ENCODE measurements around the gene TFR2. TPM values are rescaled to one million over a fixed set of nuclear protein-coding genes. Genes with fewer than 3 reads are reported as not detected.
A peak's percentile ranks its signal among the peaks of the same experiment; 100 is the strongest.

TFR2 gene
- total RNA-seq, 1 donor from 2014 or later: 0.41 TPM

DNA sequence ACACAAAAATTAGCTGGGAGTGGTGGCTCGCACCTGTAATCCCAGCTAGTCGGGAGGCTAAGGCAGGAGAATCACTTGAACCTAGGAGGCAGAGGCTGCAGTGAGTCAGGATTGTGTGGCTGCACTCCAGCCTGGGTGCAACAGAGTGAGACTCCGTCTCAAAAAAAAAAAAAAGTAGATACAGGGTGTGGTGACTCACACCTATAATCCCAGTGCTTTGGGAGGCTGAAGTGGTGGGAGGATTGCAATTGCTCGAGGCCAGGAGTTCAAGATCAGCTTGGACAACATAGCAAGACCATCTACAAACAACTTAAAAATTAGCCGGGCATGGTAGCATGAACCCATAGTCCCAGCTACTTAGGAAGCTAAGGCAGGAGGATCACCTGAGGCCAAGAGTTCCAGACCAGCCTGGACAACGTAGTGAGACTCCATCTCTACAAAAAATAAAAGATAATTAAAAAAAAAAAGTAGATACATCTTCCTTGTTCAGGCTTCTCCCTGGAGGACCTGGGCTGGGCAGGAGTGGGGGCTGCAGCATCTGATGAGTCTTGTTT lies 27.0 kb downstream of the TFR2 start:
- ATAC-seq: no peak
- intact Hi-C loops (cut with DNase I): loop anchor here (10.0 kb wide), 1 partner anchor 70 kb away; no protein-coding TSS in a partner anchor
- TF ChIP-seq, protein P1, sequence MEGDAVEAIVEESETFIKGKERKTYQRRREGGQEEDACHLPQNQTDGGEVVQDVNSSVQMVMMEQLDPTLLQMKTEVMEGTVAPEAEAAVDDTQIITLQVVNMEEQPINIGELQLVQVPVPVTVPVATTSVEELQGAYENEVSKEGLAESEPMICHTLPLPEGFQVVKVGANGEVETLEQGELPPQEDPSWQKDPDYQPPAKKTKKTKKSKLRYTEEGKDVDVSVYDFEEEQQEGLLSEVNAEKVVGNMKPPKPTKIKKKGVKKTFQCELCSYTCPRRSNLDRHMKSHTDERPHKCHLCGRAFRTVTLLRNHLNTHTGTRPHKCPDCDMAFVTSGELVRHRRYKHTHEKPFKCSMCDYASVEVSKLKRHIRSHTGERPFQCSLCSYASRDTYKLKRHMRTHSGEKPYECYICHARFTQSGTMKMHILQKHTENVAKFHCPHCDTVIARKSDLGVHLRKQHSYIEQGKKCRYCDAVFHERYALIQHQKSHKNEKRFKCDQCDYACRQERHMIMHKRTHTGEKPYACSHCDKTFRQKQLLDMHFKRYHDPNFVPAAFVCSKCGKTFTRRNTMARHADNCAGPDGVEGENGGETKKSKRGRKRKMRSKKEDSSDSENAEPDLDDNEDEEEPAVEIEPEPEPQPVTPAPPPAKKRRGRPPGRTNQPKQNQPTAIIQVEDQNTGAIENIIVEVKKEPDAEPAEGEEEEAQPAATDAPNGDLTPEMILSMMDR (IDR thresholded peaks at IDR 0.05): no peak
- Histone ChIP-seq H3K4me3 (no peak overlapping the region), H3K27ac (no peak overlapping the region), H3K4me1 (peaks cover 13% of the 10 kb centered on the region), H3K9me3 (no peaks in the 10 kb centered on the region), H3K27me3 (no peaks in the 10 kb centered on the region), H3K36me3 (no peaks in the 10 kb centered on the region)
- no peak for DNase-seq

DNA sequence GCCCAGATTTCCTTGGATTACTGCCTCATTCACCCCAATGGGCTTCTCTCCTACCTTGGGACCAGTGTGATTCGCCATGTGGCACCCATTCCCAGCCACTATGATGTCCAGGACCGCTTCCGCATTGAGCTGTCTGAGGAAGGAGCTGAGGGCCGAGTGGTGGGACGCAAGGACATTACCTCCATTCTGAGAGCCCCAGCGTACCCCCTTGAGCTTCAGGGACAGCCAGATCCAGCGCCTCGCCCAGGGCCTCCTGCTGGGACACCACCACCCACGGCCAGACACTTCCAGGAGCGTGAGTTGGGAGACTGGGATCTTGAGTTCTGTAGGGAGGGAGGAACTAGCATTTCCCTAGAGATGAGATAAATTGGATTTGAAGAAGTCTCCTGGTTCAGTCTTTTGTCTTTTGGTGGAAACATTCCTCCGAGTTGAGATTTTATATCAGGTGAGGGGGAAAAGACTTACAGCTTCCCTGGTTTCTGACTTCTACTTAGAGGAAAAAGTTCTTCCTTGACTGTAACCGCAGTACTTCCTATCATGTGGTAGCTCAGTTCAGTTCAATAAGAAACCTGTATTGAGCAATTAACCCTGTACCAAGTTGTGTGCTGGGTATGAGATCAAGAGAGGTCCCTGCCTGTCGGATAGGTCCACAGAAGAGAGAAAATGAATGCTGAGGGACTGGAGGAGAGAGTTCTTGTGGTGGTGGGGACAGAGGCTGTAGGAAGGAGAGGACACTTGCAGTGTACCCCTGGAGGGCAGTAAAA lies 27.8 kb downstream of the TFR2 start:
- Histone ChIP-seq H3K4me1 (peaks cover 13% of the 10 kb centered on the region), H3K36me3 (no peaks in the 10 kb centered on the region), H3K27ac (no peak overlapping the region), H3K9me3 (no peaks in the 10 kb centered on the region), H3K27me3 (no peaks in the 10 kb centered on the region), H3K4me3 (peak overlapping the region; percentile 78)
- intact Hi-C loops (cut with DNase I): loop anchor here (10.0 kb wide), 1 partner anchor 71 kb away; no protein-coding TSS in a partner anchor
- ATAC-seq: no peak
- DNase-seq: no peak
- TF ChIP-seq, protein P1 (IDR thresholded peaks at IDR 0.05): no peak

DNA sequence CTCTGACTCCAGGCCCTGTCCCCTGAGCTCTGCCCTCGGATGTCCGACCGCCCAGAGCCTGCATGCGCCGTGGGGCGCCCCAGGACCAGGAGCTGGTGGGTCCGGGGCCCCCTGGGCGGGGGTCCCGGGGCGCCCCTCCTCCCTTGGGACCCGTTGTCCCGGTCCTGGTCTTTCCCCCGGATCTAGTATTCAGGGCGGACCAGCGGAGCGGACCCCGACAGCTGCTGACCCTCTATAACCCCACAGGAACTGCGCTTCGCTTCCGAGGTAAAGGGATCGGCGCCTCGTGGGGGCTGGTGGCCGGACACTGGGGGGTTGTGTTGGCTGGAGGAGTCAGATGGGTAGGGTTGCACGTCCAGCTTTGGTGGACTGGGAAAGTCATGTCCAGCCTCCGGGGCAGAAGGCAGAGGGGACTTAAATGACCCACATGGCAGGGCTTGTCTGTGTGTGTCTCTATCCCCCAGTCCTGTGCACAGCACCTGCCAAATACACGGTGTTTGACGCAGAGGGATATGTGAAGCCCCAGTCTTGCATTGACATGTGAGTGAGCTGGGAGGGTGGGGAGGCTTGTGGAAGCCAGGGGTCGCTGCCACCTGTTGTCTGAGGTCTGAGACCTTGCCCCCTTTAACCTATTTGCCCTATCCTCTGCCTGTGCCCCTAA lies 28.5 kb downstream of the TFR2 start:
- TF ChIP-seq, protein P1 (IDR thresholded peaks at IDR 0.05): no peak
- peak overlapping the region; percentile 78 for H3K4me3 ChIP-seq
- no peaks in the 10 kb centered on the region for H3K36me3 ChIP-seq
- peak overlapping the region; percentile 95 for H3K27ac ChIP-seq
- intact Hi-C loops (cut with DNase I): loop anchor here (10.0 kb wide), 1 partner anchor 72 kb away; no protein-coding TSS in a partner anchor
- peaks cover 13% of the 10 kb centered on the region for H3K4me1 ChIP-seq
- no peaks in the 10 kb centered on the region for H3K9me3 ChIP-seq
- no peaks in the 10 kb centered on the region for H3K27me3 ChIP-seq
- ATAC-seq: no peak
- peak; percentile 69 for DNase-seq

DNA sequence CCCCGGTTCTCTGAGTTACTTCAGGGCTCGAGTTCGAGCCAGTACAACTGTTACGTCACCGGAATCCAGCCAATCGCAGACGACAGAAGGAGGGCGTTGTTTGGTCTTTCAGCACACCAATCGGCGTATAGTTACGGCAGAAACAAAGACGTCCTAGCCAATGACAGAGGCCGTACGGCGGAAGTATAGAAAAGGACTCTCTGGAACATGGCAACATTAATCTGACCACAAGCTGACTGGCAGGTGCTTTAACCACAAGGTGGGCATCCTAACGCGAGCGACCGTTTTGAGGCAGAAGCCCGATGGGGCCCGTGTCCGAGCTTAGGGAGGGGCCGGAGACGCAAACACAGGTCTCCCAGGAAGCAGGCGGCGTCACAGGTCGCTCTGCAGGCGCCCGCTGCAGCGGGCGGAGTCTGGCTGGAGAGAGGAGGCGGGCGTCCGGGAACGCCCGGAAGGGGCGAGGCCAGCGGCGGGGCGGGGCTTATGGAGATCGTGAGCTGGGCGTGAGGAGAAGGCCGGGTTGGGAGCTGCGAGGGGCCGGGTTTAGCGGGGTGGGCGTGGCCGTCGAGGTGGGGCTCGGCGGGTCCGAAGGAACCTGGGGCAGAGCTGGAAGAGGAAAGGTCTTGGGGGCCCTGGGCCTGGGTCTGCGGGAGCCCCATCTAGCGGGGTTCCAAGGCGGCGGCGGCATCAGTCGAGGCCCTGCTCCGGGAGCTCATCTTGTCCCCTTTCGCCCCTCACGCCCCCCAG lies 29.2 kb downstream of the TFR2 start, which contains the start of gene MOSPD3:
Gene MOSPD3 (plus strand): TSS at position 558 of the 747 bp plus-strand sequence. CDS start 252 bp downstream, outside the sequence.
- H3K9me3 ChIP-seq: no peaks in the 10 kb centered on the region
- intact Hi-C loops (cut with DNase I): loop anchor here (10.0 kb wide), 1 partner anchor 73 kb away; no protein-coding TSS in a partner anchor
- no peaks in the 10 kb centered on the region for H3K27me3 ChIP-seq
- peak; percentile 98 for ATAC-seq
- peak; percentile 99 for DNase-seq
- H3K4me1 ChIP-seq: peaks cover 13% of the 10 kb centered on the region
- TF ChIP-seq, protein P1 (IDR thresholded peaks at IDR 0.05): no peak
- H3K4me3 ChIP-seq: peak within 1 kb of the TSS; percentile 78
- H3K36me3 ChIP-seq: no peaks in the 10 kb centered on the region
- peak within 1 kb of the TSS; percentile 95 for H3K27ac ChIP-seq

DNA sequence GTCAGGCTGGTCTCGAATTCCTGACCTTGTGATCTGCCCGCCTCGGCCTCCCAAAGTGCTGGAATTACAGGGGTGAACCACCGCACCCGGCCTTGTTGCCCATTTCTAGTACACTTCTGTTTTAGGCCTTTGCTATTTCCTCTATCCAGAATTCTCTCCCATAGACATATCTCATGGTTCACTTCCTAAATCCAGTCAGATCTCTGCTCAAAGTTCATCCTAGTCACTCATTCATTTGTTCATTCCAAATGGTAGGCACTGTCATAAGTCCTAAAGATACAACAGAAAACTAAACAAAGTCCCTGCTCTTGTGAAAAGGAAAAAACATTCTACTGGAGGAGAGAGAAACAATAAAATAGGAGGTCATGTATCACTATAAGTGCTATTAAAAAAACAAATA lies 31.4 kb downstream of the TFR2 start:
- Histone ChIP-seq H3K36me3 (no peaks in the 10 kb centered on the region), H3K4me3 (no peak overlapping the region), H3K27me3 (no peaks in the 10 kb centered on the region), H3K27ac (peak overlapping the region; percentile 6), H3K9me3 (no peaks in the 10 kb centered on the region), H3K4me1 (peaks cover 18% of the 10 kb centered on the region)
- TF ChIP-seq, protein P1 (IDR thresholded peaks at IDR 0.05): no peak
- no peak for DNase-seq
- intact Hi-C loops (cut with DNase I): loop anchor here (10.0 kb wide), 1 partner anchor 75 kb away; no protein-coding TSS in a partner anchor
- no peak for ATAC-seq
